Peyer's patch (tissue), 4 donors: ENCODE results near the gene GNS. TPM values are rescaled to one million over a fixed set of nuclear protein-coding genes. Genes with fewer than 3 reads are reported as not detected.

Experiments
- DNase-seq, 3 donors: peaks; one replicate each; pipeline ENCODE4 v3.0.0-alpha.2; 2017 to 2019
- H3K27ac ChIP-seq, 4 donors: fragments of 200-600 bp; sonication (generic); one replicate each; pipeline ENCODE4 v1.5.1; 2016 to 2019
- H3K27me3 ChIP-seq, 2 donors: fragments of 200-600 bp; sonication (generic); one replicate each; pipeline ENCODE4 v1.5.1; 2019
- H3K36me3 ChIP-seq, 3 donors: fragments of 200-600 bp; sonication (generic); one replicate each; pipeline ENCODE4 v1.5.1; 2016 to 2019
- H3K4me1 ChIP-seq, 4 donors: fragments of 200-600 bp; sonication (generic); one replicate each; pipeline ENCODE4 v1.5.1; 2016 to 2019
- H3K4me3 ChIP-seq, 4 donors: fragments of 200-600 bp; sonication (generic); 1 replicate in 3 of 4; 2 replicates in 1 of 4; pipeline ENCODE4 v1.5.1; 2016 to 2019; ENCODE audit warnings: mild to moderate bottlenecking in 1 of 4
- H3K9me3 ChIP-seq, 4 donors: fragments of 200-600 bp; sonication (generic); one replicate each; pipeline ENCODE4 v1.5.1; 2016 to 2019; ENCODE audit warnings: mild to moderate bottlenecking in 1 of 4
- CTCF ChIP-seq, 6 experiments: fragments of 450-650 bp in 4 of 6; fragments of 200-600 bp in 2 of 6; sonication (generic) in 1 of 6; IDR thresholded peaks; one replicate each; pipeline ENCODE4 v1.5.1; 2017 to 2019; ENCODE audit warnings: antibody characterized with exemption in 6 of 6, mild to moderate bottlenecking in 3 of 6, moderate library complexity in 1 of 6
- POLR2A ChIP-seq, 2 donors: fragments of 450-650 bp; IDR thresholded peaks; one replicate each; pipeline ENCODE4 v1.5.1; 2017; ENCODE audit warnings: antibody characterized with exemption in 2 of 2, mild to moderate bottlenecking in 2 of 2, moderate library complexity in 2 of 2
- total RNA-seq, 4 donors: library from RNA; depleted of rRNA; stranded (reverse); fragments of >200 nt; gene quantifications; one replicate each; pipeline ENCODE4 v1.1.0, GENCODE V29; 2016

Gene GNS
- total RNA-seq, 4 donors from 2014 or later, result 19.8 to 146 (median 102) TPM

GRCh38 chr12:64716371-64716770, 42.8 kb downstream of the GNS start:
- H3K27ac ChIP-seq, result peak overlapping the region in 1 of 4 donors; percentile 19
- H3K4me3 ChIP-seq, result no peak overlapping the region
- H3K4me1 ChIP-seq, result no peaks in the 10 kb centered on the region
- no peaks in the 10 kb centered on the region for H3K9me3 ChIP-seq
- H3K36me3 ChIP-seq, result peaks cover 0 to 65% (median 2%) of the 10 kb centered on the region in 3 donors
- peak in 1 of 3 donors; percentile 60 for DNase-seq
- TF ChIP-seq POLR2A (IDR thresholded peaks at IDR 0.05) (no peak), CTCF (IDR thresholded peaks at IDR 0.05) (no peak)
- no peaks in the 10 kb centered on the region for H3K27me3 ChIP-seq

GRCh38 chr12:64714551-64714968, 44.6 kb downstream of the GNS start:
- peaks cover 0 to 48% (median 0%) of the 10 kb centered on the region in 3 donors for H3K36me3 ChIP-seq
- DNase-seq, result no peak
- TF ChIP-seq CTCF (IDR thresholded peaks at IDR 0.05) (no peak), POLR2A (IDR thresholded peaks at IDR 0.05) (no peak)
- no peaks in the 10 kb centered on the region for H3K9me3 ChIP-seq
- H3K4me3 ChIP-seq, result no peak overlapping the region
- no peaks in the 10 kb centered on the region for H3K27me3 ChIP-seq
- H3K4me1 ChIP-seq, result no peaks in the 10 kb centered on the region
- no peak overlapping the region for H3K27ac ChIP-seq

- H3K9me3 ChIP-seq, result no peaks in the 10 kb centered on the region
- H3K4me3 ChIP-seq, result no peak overlapping the region
- H3K27me3 ChIP-seq, result no peaks in the 10 kb centered on the region
- peaks cover 0 to 42% (median 0%) of the 10 kb centered on the region in 3 donors for H3K36me3 ChIP-seq
- DNase-seq, result no peak
- no peaks in the 10 kb centered on the region for H3K4me1 ChIP-seq
- TF ChIP-seq POLR2A (IDR thresholded peaks at IDR 0.05), result no peak
- TF ChIP-seq CTCF (IDR thresholded peaks at IDR 0.05), result no peak
- H3K27ac ChIP-seq, result no peak overlapping the region
Observed at GRCh38 chr12:64713376-64713775, 45.8 kb downstream of the GNS start.

GRCh38 chr12:64709429-64709828, 49.8 kb downstream of the GNS start:
- no peak for DNase-seq
- TF ChIP-seq POLR2A (IDR thresholded peaks at IDR 0.05) (no peak), CTCF (IDR thresholded peaks at IDR 0.05) (no peak)

GRCh38 chr12:64707926-64708325, 51.3 kb downstream of the GNS start:
- no peak for TF ChIP-seq CTCF (IDR thresholded peaks at IDR 0.05)
- no peak for TF ChIP-seq POLR2A (IDR thresholded peaks at IDR 0.05)
- H3K9me3 ChIP-seq, result no peaks in the 10 kb centered on the region
- no peak overlapping the region for H3K4me3 ChIP-seq

More at GRCh38 chr12:64709429-64709828, 49.8 kb downstream of the GNS start:
- H3K36me3 ChIP-seq, result peaks cover 0 to 13% (median 0%) of the 10 kb centered on the region in 3 donors
- no peaks in the 10 kb centered on the region for H3K27me3 ChIP-seq
- no peak overlapping the region for H3K27ac ChIP-seq
- no peak overlapping the region for H3K4me3 ChIP-seq
- H3K4me1 ChIP-seq, result no peaks in the 10 kb centered on the region
- no peaks in the 10 kb centered on the region for H3K9me3 ChIP-seq

GRCh38 chr12:64707362-64707761, 51.8 kb downstream of the GNS start:
- H3K36me3 ChIP-seq, result peaks cover 0 to 6% (median 0%) of the 10 kb centered on the region in 3 donors
- H3K4me1 ChIP-seq, result no peaks in the 10 kb centered on the region
- DNase-seq, result no peak
- H3K27ac ChIP-seq, result no peak overlapping the region
- no peak for TF ChIP-seq POLR2A (IDR thresholded peaks at IDR 0.05)
- no peak for TF ChIP-seq CTCF (IDR thresholded peaks at IDR 0.05)
- no peaks in the 10 kb centered on the region for H3K27me3 ChIP-seq
- no peak overlapping the region for H3K4me3 ChIP-seq
- no peaks in the 10 kb centered on the region for H3K9me3 ChIP-seq

More at GRCh38 chr12:64707926-64708325, 51.3 kb downstream of the GNS start:
- Histone ChIP-seq H3K27ac (no peak overlapping the region), H3K36me3 (peaks cover 0 to 9% (median 0%) of the 10 kb centered on the region in 3 donors), H3K4me1 (no peaks in the 10 kb centered on the region), H3K27me3 (no peaks in the 10 kb centered on the region)
- no peak for DNase-seq
